GM19455 (cell line): ENCODE data around the gene ZCCHC24.

Experiments
- ATAC-seq: cut with Tn5 transposase; IDR thresholded peaks from one replicate; pipeline ENCODE4 v1.9.1; 2021; ENCODE audit not compliant: unreplicated experiment

The ZCCHC24 gene

GRCh38 chr10:79433324-79434222 lies 11.9 kb downstream of the ZCCHC24 start:
- ATAC-seq = no peak

GRCh38 chr10:79431891-79432831 lies 13.3 kb downstream of the ZCCHC24 start:
- ATAC-seq = no peak

- no peak for ATAC-seq
Measured at GRCh38 chr10:79431428-79431827, 14.0 kb downstream of the ZCCHC24 start.

GRCh38 chr10:79430936-79431335 lies 14.5 kb downstream of the ZCCHC24 start:
- ATAC-seq = no peak

GRCh38 chr10:79430325-79430905 lies 15.0 kb downstream of the ZCCHC24 start:
- ATAC-seq = no peak

GRCh38 chr10:79429751-79430150 lies 15.7 kb downstream of the ZCCHC24 start:
- ATAC-seq = no peak

GRCh38 chr10:79427965-79428364 lies 17.5 kb downstream of the ZCCHC24 start:
- no peak for ATAC-seq

- no peak for ATAC-seq
Measured at GRCh38 chr10:79425074-79425532, 20.3 kb downstream of the ZCCHC24 start.

GRCh38 chr10:79424221-79425073 lies 21.0 kb downstream of the ZCCHC24 start:
- ATAC-seq = no peak

- no peak for ATAC-seq
Measured at GRCh38 chr10:79422178-79422892, 23.1 kb downstream of the ZCCHC24 start.

GRCh38 chr10:79420974-79421688 lies 24.3 kb downstream of the ZCCHC24 start:
- no peak for ATAC-seq

GRCh38 chr10:79418886-79419595 lies 26.4 kb downstream of the ZCCHC24 start:
- no peak for ATAC-seq

- no peak for ATAC-seq
Measured at GRCh38 chr10:79418274-79418673, 27.1 kb downstream of the ZCCHC24 start.

GRCh38 chr10:79417731-79418130 lies 27.7 kb downstream of the ZCCHC24 start:
- no peak for ATAC-seq

- no peak for ATAC-seq
Measured at GRCh38 chr10:79417266-79417665, 28.2 kb downstream of the ZCCHC24 start.

GRCh38 chr10:79416578-79417255 lies 28.7 kb downstream of the ZCCHC24 start:
- no peak for ATAC-seq

GRCh38 chr10:79415736-79416577 lies 29.5 kb downstream of the ZCCHC24 start:
- ATAC-seq = no peak
